Thoracic aorta endothelial cell (primary cell): ENCODE results near the gene GOLGA8F. TPM values are rescaled to one million over a fixed set of nuclear protein-coding genes. Genes with fewer than 3 reads are reported as not detected.

Experiments
- small RNA-seq: library from RNA; depleted of rRNA; stranded (forward); fragments of <200 nt; gene quantifications from one replicate; pipeline ENCODE3, GENCODE V24; 2012
- total RNA-seq: library from RNA; depleted of rRNA; stranded (reverse); fragments of >200 nt; gene quantifications from 2 replicates; pipeline ENCODE4 v1.2.3, GENCODE V29; 2012

GOLGA8F gene
- total RNA-seq = not detected in 2 replicates

GRCh38 chr15:28378364-28378763, at the start of gene GOLGA8F:
GOLGA8F (plus strand) TSS chr15:28378664; CDS start chr15:28378762, 98 bp downstream.

GRCh38 chr15:28357984-28358383, 20.5 kb upstream of the GOLGA8F start, which contains the start of gene GOLGA6L24:
GOLGA6L24 (minus strand) TSS chr15:28358084; CDS start chr15:28358023, 61 bp downstream.

Small RNA genes within 50 kb of the gene (small RNA-seq; reads per million reads assigned to genes)
- gene AC091304.5 (not detected), gene AC091304.6 (not detected), gene AC091304.9 (not detected), gene MIR4509-2 (not detected), gene RN7SL238P (not detected)

Other genes starting within 250 kb of the GOLGA8F start
- 56.1 and 72.5 TPM in 2 replicates for gene HERC2, start 56.5 kb upstream of the GOLGA8F start, total RNA-seq
- gene GOLGA6L24, start 20.6 kb upstream of the GOLGA8F start, total RNA-seq = not detected in 2 replicates
- not detected in 2 replicates for gene GOLGA8G, start 154.3 kb downstream of the GOLGA8F start, total RNA-seq
- not detected in 2 replicates for gene GOLGA6L25, start 174.9 kb downstream of the GOLGA8F start, total RNA-seq